Activated naive CD8-positive, alpha-beta T cell treated with anti-CD3 and anti-CD28 coated beads, Interleukin-2, amount 50 U/mL, for 24 hours (primary cell): ENCODE results near the gene ACTR8.

Source experiments
- ATAC-seq: fragments of 150-1000 bp; cut with Tn5 transposase; one replicate; pipeline ENCODE4 v1.10.0; 2021
- DNase-seq: peaks from one replicate; pipeline ENCODE4 v3.0.0; 2021
- H3K27ac Mint-ChIP-seq: one replicate; pipeline ENCODE4 v1.8.0; 2021; ENCODE audit warnings: mild to moderate bottlenecking, mixed read lengths
- H3K27me3 Mint-ChIP-seq: one replicate; pipeline ENCODE4 v1.8.0; 2021; ENCODE audit warnings: mixed read lengths
- H3K36me3 Mint-ChIP-seq: one replicate; pipeline ENCODE4 v1.8.0; 2021; ENCODE audit warnings: low read depth, mixed read lengths
- H3K4me1 Mint-ChIP-seq: one replicate; pipeline ENCODE4 v1.8.0; 2021; ENCODE audit warnings: mixed read lengths
- H3K4me3 Mint-ChIP-seq: one replicate; pipeline ENCODE4 v1.8.0; 2021; ENCODE audit warnings: mild to moderate bottlenecking, moderate library complexity, mixed read lengths
- H3K9me3 Mint-ChIP-seq: one replicate; pipeline ENCODE4 v1.8.0; 2021; ENCODE audit warnings: mixed read lengths

The ACTR8 gene

GRCh38 chr3:53818221-53819162, 63.5 kb downstream of the ACTR8 start:
- Mint-ChIP-seq H3K36me3 (no peaks in the 10 kb centered on the region), H3K27me3 (no peaks in the 10 kb centered on the region), H3K4me1 (no peaks in the 10 kb centered on the region), H3K9me3 (no peaks in the 10 kb centered on the region), H3K4me3 (no peak overlapping the region), H3K27ac (no peak overlapping the region)
- no peak for DNase-seq
- ATAC-seq = no peak

- Mint-ChIP-seq H3K27ac (no peak overlapping the region), H3K4me1 (no peaks in the 10 kb centered on the region), H3K9me3 (no peaks in the 10 kb centered on the region), H3K36me3 (no peaks in the 10 kb centered on the region), H3K4me3 (no peak overlapping the region), H3K27me3 (no peaks in the 10 kb centered on the region)
- DNase-seq (no peak), ATAC-seq (no peak)
Measured at GRCh38 chr3:53817809-53818208, 64.1 kb downstream of the ACTR8 start.

GRCh38 chr3:53817211-53817610, 64.7 kb downstream of the ACTR8 start:
- no peaks in the 10 kb centered on the region for H3K9me3 Mint-ChIP-seq
- H3K4me3 Mint-ChIP-seq = no peak overlapping the region
- no peaks in the 10 kb centered on the region for H3K4me1 Mint-ChIP-seq
- DNase-seq = no peak
- no peaks in the 10 kb centered on the region for H3K27me3 Mint-ChIP-seq
- no peak overlapping the region for H3K27ac Mint-ChIP-seq
- H3K36me3 Mint-ChIP-seq = no peaks in the 10 kb centered on the region
- ATAC-seq = no peak
